Prostate gland (tissue), 1 donor: Measurements from ENCODE around the gene SLC35D2.

Experiments used
- POLR2A ChIP-seq: fragments of 450-650 bp; IDR thresholded peaks from one replicate; pipeline ENCODE4 v1.6.1; 2016; ENCODE audit warnings: antibody characterized with exemption, mild to moderate bottlenecking
- POLR2AphosphoS5 ChIP-seq: sonication (generic); formaldehyde crosslinking; IDR thresholded peaks from one replicate; pipeline ENCODE4 v1.6.1; 2017; ENCODE audit warnings: antibody characterized with exemption

GRCh38 chr9:96381696-96382095 lies 1.8 kb downstream of the SLC35D2 start:
- TF ChIP-seq POLR2AphosphoS5 = no peak
- TF ChIP-seq POLR2A = no peak
